ENCODE measurements around the gene IMPDH1.

The IMPDH1 gene

DNA sequence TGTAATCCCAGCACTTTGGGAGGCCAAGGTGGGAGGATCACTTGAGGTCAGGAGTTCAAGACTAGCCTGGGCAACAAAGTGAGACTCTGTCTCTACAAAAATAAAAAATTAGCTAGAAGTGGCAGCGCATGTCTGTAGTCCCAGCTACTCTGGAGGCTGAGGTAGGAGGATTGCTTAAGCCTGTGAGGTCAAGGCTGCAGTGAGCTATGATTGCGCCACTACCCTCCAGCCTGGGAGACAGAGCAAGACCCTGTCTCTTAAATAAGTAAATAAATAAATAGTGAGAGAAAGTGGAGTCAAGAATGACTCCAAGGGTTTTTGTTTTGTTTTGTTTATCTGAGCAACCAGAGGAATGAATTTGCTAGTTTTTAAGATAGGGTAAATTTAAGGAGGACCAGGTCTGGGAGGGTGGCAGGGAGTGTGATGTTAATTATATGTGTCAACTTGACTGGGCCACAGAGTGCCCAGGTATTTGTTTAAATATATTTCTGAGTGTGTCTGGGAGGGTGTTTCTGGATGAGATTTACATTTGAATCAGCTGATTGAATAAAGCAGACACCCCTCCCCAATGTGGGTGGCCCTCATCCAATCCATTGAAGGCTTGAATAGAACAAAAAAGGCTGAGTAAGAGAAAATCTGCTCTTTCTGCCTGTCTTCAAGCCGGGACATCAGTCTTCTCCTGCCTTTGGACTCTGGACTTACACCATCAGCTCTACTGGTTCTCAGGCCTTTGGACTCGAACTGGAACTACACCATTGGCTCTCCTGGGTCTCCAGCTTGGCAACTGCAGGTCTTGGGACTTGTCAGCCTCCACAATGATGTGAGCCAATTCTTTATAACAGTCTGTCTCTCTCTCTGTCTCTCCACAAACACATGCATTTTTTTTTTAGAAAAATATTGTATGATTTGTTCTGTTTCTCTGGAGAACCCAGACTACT is 23.5 kb downstream of the IMPDH1 start:
- DNase-seq: no peak

DNA sequence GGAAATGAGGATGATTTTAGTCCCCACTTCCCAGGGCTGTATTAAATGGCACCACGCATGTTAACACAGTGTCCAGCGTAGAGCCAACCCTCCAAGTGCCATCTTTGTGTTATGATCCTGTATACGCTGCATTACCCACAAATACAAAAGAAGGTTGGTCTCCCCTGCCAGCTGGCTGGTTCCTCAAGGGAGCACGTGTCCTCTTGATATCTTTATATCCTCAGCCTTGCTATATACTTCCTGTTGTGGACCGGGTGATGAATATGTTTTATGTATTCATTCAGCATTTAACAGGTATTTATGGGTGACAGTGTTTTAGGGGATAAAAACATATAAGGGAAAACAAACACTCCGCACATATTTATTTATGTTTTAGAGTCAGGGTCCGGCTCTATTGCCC is 25.1 kb downstream of the IMPDH1 start:
- DNase-seq: no peak

DNA sequence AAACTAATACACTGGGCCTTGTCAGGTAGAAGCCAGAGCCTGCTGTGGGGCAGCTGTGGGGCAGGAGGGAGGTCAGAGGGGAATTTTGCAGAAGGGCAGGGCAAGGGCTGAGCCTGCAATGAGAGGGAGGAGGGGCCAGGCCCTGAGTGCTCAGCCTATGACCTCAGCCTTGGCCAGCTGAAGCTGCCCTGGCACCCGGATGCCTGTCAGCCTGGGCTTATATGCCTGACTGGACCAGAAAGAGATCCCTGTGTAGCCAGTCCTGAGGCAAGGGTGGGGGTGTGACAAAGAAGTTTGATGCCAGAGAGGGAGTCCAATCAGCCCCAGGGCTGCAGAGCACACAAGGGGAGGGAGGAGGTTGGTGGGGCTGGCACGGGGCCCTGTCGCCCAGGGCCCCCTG is 26.0 kb downstream of the IMPDH1 start:
- DNase-seq: no peak

DNA sequence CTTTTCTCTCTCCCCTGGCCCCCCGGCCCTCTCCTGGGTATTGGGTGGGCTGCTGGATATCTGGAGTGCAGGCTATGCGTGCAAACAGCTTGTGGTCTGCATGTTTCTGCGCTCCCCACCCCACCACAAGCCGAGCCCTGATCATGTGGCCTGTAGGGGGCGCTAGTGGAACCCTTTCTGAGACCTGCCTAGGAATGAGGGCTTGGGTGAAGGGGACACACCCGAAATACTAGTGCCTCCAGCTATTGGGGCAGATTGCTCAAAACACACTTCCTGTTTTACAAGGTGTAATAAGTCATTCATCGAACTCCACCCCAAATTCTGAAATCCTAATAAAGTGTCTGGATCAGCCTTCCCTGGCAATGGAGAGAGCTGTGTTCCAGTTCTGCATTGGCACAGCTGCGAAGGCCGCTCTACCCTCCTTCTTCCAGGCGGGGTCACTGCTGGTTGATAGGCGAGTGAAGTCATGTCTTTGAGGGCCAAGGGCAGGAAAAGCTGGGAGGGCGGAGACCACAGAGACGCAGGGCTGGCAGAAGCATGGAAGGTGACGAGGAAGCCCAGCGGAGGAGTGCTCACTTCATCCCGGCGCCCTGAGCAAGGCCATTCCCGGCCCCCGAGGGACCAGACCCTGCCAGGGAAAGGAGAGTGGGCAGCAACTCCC is 28.5 kb downstream of the IMPDH1 start:
- no peak for DNase-seq

DNA sequence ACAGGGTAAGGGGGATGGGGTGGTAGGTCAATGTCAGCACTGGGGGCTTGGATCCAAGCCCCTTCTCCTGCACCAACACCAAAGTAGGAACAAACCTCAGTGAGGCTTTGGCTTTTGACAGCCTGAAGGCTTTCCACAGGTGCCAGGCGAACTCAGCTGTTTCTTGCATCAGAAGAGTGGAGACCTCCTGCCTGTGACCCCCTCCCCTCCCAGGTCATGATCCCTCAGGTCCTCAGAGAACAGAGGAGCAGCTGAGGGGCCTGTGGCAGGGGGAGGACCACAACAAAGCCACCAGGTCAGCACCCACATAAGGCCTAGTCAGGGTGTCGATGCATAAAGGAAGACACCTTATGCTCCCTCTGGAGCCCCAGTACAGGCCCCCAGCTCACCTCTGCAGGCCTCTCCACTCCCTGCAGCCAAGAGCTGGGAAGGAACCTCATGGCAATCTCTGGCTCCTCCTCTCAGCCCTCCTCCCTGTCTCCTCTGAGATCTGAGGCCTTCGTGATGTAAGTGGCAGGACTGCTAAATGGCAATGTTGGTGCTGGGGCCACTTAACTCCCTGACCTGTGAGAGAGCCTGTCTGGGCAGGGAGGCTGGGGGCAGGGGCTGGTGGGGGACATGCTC is 29.2 kb downstream of the IMPDH1 start:
- DNase-seq: no peak

DNA sequence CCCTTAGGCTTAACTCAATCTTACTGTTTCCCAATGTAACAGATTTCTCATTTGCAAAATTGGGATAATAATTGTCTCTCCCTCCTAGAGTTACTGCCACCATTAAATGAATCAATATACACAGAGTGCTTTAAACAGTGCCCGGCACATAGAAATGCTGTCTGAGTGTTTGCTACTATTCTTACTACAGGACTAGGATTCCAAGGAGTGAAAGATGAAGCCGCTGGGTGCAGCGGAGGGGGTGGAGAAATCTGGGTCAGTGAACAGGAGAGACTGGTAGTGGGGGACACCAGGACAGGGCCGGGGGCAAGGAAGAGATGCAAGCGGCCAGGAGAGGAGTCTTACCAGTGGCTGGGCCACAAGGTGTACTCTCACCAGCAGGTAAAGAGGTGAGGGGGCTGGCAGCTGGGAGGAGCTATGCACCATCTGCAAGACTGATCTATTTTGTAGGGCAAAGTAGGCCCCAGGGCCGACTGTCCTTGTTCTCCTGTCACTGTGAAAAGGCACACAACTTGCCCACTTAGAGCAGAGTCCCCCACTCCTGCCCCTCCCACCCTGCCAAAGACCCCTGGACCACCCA is 29.8 kb downstream of the IMPDH1 start:
- DNase-seq: no peak

DNA sequence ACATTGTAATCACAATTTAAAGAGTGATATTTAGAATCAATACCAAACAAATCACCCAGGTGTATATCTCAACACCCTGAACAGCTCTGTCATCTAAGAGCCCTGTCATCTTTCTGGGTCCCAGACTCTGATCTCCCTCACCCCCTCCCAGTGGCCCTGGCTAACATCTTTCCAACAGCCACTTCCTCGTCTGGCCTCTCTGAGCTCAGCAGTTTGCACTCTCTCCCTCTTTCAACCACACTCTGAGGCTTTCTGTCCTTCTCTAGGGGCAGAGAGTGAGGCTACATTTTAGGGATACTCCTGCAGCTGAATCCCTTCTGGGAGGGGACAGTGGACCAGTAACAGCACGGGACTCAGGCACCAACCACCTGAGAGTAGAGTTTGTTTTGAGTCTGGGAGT is 31.1 kb downstream of the IMPDH1 start:
- DNase-seq: no peak

DNA sequence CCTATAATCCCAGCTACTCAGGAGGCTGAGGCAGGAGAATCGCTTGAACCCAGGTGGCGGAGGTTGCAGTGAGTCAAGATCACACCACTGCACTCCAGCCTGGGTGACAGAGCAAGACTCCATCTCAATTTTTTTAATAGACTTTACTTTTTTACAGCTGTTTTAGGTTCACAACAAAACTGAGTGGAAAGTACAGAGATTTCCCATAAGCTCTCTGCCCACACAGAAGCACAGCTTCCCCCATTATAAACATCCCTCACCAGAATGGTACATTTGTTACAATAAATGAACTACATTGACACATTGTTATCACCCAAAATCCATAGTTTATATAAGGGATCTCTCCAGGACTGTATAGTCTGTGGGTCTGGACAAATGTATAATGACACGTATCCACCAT is 33.7 kb downstream of the IMPDH1 start:
- no peak for DNase-seq

DNA sequence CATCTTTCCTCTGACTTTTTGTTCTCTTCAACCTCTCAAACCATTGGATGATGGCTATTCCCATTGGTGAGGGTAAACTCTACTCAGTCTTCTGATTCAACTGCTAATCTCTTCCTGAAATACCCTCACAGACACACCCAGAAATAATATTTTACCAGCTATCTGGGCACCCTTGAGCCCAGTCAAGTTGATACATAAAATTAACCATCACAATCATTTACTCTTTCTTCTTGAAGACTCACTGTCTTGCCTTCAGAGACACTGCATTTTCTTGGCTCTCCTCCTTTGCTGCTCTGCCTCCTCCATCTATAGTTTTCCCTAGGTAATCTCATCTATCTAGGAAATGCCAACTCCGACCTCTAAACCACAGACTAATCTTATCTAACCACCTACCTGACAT is 35.7 kb downstream of the IMPDH1 start:
- DNase-seq: no peak

DNA sequence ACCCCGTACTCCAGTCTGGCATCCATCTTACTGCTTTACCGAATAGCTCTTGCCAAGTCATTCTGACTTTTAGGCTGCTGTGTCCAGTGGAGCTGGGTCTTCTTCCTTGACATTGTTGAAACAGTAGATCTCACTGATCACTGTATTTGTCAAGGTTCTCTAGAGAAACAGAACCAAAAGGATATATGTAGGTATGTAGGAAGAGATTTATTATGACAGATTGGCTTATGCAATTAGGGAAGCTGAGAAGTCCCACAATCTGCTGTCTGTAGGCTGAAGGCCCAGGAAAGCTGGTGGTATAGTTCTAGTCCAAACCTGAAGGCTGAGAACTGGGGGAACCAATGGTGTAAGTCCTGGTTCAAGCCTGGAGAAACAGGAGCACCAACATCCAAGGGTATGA is 36.2 kb downstream of the IMPDH1 start:
- DNase-seq: no peak

DNA sequence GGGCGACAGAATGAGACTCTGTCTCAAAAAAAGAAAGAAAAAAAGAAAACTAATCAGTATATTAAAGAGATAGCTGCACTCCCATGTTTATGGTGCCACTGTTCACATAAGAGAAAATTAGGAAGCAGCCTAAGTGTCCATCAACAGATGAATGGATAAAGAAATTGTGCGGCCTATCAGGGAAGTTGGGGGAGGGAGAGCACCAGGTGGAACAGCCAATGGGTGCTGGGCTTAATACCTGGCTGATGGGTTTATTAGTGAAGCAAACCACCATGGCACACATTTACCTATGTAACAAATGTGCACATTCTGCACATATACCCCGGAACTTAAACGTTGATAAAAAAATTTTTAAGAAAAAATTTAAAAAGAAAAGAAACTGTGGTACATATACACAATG is 39.3 kb downstream of the IMPDH1 start:
- no peak for DNase-seq

DNA sequence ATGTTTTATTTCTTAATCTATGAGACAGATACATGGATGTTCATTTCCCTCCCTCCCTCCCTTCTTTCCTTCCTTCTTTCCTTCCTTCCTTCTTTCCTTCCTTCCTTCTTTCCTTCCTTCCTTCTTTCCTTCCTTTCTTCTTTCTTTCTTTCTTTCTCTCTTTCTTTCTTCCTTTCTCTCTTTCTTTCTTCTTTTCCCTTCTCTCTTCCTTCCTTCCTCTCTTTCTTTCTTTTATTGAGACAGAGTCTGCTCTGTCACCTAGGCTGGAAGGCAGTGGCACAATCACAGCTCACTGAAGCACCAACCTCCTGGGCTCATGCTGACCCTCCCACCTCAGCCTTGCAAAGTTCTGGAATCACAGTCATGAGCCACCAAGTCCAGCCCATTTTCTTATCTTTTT is 42.8 kb downstream of the IMPDH1 start:
- DNase-seq: no peak

DNA sequence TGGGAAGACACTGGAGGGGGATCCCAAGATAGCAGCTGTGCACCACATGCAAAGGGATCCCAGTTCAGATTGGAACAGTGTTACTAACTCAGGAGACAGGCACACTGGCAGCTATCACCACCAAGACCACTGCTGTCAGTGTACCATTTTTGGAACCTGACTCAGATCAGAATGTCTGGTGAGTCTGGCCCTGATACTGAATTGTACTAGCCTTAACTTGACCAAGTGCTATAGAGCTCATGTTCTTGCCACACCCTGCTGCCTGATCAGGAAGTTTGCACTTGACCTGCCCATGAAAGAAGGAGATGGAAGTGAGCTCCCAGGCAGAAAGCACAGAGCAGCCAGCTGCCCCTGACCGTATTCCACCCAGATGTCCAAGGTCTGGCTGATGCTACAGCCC is 43.5 kb downstream of the IMPDH1 start:
- no peak for DNase-seq

DNA sequence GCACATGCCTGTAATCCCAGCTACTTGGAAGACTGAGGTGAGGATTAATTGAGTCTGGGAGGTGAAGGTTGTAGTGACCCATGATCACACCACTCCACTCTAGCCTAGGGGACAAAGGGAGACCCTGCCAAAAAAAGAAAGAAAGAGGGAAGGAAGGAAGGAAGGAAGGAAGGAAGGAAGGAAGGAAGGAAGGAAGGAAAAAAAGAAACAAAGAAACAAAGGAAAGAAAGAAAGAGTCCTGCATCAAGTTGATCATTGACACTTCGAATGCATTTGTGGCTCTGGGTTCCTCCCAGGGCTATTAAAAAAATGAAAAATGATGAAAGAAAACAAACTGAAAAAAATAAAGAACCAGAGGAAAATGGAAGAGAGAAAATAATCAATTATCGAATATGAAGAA is 44.4 kb downstream of the IMPDH1 start:
- no peak for DNase-seq

DNA sequence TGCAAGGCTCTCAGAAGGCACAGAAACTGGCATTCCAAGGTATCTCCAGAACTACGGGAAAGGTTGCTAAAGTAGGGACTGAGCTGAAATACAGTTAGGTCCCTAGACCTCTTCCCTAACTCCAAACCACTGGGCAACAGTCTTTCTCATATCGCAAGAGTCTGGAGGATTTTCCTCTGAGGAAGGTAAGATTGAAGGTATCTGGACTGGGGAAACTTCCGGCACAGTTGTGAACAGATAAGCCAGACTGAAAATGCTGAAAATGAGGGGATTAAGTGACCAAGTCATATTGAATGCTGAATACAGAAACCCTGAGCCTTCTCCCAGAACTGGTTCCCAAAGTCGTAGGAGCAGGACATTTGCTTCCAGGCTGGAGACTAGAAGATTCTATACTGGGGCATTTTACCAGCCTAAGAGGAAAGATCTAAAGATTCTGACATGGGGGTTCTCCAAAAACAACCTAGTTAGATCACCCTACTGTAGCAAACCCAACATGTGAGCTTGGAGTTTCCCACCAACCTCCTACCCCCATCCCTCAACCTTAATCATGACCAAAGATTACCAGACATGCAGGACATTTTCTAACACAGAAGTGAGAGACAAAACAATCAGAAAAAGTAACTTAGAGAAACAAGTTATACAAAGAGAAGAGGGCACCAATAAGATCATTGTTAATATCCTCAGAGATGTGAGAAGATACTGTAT is 45.5 kb downstream of the IMPDH1 start:
- no peak for DNase-seq

DNA sequence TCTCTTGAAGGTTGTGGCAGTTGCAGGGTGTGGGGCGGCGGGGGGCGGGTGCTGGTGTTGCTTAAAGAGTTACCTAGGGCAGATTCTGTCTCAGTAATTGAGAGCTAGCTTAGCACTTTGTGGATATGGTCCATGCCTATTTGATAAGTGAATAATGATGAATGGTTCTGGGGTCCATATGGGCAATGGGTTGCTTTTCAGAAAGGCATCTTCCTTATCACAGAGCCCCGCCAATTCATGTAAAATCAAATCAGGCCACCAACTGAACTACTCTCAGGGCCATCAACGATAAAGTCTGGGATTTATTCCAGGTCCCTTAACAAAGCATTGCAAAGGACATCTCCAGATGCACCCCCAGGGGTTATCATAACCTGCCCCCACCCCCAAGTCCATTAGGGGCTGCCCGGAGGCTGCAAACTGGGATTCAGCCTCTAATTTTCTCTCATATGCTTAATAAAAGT is 46.5 kb downstream of the IMPDH1 start:
- DNase-seq: no peak

DNA sequence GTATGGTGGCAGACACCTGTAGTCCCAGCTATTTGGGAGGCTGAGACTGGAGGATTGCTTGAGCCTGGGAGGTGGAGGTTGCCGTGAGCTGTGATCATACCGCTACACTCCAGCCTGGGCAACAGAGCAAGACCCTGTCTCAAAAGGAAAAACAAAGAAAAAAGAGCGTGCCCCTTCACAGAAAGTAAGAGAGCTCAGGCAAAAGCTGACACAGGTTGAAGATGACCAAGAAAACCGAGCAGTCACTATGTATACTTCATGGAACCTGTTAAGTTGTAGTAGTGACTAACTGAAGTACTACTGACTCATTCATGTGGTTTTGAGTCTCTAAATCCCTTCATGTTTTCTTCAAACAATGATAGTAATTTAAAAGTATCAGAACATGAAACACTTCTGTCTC is 47.1 kb downstream of the IMPDH1 start:
- no peak for DNase-seq

DNA sequence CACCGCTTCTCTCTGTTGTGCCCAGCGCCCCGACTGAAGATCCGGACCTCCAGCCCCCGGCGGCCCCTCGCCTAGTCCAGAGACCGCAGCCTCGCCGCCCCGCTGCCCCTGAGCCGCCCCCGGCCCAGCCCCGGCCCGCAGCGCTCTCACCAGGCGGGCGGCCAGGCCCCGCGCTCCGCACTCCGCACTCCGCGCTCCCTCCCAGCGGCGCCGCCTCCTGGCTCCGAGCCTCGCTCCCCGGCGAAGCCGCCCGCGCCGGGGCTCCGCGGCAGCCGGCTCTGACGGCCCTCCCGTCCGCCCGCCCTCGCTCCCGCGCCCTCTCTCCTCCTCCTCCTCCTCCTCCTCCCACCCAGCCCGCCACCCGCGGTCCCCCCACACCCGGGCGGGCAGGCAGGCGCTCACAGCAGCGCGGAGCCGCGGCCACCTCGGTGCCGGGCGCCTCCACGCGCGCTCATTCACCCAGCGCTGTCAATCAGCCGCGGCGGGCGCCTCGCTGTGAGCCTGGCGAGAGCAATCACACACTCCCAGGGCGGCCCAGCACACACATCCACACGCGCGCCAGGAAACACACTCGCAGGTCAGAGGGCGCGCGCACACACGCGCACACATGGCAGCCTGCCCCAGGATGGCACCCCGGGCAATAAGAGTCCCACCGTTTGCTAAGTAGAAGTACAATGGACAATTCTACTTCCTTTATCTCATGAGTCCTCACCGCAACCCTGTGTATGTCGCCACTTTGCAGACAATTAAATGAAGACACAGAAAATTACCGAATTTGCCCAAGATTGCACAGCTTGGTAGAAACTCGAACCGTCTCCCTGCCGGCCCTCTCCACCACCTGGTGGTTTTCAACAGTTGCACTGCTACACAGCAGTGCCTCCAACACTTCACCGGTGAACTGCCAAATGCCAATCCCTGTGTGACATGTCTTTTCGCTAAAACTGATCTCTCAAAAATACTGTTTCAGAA is 48.1 kb downstream of the IMPDH1 start, which contains the start of gene PRRT4:
TSS of gene PRRT4 (minus strand) at position 280 of the 969 bp plus-strand sequence.
- no peak for DNase-seq

DNA sequence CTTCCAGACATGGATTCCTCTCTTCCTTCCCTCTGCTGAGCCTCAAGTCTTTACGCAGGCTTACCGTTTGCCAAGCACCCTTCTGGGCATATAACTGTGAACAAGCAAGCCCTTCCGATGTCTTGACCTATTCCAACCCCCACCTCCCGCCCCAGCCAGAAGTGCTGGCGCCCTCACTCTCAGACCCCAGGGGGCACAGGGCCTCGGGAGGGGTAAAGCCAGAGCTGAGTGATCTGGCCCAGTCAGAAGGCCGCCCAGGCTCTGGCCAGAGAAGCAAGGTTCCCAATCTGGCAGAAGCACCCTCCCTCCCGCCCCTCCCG is 49.5 kb downstream of the IMPDH1 start:
- no peak for DNase-seq

DNA sequence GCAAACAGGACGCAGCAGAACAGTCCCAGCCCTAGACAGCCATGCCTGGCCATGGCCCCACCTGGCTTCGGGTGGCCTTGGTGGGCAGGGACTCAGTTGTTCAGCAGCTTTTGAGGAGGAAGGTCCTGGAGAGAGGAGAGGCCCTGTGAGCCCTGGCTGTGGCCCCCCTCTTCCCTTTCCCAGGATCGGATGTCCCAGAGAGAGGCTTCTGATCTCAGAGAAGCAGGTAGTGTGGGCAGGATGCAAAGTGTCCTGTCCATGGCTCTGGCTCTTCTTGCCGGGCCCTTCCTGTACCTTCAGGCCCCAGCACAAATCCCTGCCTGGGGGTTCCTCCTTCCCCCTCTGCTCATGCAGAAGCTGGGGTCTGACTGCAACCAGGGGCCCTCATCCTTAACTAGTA is 49.8 kb downstream of the IMPDH1 start:
- DNase-seq: no peak

DNA sequence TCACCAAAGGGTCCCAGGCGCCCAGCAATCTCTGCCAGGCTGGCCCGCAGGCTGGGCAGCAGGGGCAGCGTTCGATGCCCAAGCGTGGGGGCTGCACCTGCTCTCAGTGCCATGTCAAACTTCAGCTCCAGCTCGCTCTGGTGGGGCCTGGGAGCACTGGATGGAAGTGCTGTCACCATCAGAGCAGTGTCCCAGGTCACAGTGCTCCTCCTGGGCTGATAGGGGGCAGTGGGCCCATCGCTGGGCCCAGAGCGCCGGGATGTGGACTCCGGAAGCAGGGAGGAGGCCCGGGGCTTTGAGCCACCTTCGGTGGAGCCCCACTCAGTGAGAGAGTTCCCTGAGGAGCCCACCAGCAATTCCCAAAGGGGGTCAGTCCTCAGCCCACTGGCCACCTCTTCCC is 50.4 kb downstream of the IMPDH1 start:
- no peak for DNase-seq

DNA sequence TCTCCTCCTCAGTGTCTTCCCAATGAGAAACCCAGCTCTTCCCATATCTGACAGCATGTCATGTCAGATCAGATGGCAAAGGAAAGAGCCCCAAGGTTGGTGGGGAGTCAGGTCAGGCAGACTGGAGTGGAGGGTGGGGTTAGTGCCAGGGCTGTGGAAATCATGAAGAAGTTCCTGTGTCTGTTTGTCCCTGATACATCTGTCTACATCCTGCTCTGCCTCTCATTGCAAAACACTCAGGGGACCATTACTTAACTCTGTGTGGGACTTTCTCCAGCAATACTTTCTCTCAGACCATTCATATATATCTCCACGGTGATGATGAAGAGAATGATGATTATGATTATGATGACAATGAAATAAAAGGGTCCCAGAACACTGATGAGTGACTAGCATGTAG is 51.5 kb downstream of the IMPDH1 start:
- DNase-seq: no peak
